HG03196 (cell line): ENCODE results near the gene NPEPL1.
"Not testable (repeated sequence)": the region's sequence is repeated elsewhere in the genome, so short reads cannot be mapped to it uniquely, and the experiment has no call there.

ENCODE experiments used
- ATAC-seq: cut with Tn5 transposase; IDR thresholded peaks from one replicate; pipeline ENCODE4 v1.9.1; 2021; ENCODE audit not compliant: unreplicated experiment

NPEPL1 gene

GRCh38 chr20:58712806-58713731 lies 20.5 kb downstream of the NPEPL1 start:
- ATAC-seq, result no peak

DNA sequence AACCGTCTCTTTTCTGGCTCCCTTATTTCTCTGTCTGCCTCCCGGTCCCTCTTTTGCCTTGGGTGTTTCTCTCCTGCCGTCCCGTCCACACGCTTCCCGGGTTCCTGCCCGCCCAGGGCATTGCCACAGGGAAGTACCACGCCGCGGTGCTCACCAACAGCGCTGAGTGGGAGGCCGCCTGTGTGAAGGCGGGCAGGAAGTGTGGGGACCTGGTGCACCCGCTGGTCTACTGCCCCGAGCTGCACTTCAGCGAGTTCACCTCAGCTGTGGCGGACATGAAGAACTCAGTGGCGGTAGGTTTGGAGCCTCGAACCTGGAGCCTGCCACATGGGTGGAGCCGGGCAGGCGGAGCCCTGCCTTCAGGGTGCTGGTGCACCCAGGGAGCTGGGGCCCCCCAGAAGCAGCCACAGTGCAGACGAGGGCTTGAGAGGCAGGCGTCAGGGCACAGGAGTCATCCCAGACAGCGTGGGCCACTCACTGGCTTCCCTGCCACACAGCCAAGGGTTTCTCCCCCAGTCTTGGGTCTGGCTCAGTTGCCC lies 21.3 kb downstream of the NPEPL1 start:
- no peak for ATAC-seq

DNA sequence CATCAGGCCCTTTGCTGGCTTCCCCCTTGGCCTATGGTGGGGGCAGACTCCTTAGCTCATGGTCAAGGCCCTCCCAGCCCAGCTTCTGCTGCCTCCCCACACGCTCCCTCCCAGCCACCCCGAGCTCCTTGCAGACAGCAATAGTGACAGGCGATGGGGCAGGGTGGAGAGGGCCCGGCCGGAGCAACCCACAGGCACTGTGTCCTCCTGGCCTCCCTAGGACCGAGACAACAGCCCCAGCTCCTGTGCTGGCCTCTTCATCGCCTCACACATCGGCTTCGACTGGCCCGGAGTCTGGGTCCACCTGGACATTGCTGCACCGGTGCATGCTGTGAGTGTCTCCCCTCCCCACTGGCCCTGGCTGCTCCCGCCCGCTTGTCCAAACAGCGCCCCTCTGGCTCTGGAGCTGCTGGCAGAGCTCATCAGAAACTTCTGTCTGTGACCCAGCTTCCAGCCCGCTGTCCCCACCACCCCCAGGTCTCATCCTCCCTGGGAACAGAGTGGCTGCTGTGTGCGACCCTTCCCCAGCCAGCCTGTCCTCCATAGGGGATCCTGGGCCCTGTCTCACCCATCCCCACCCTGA lies 21.8 kb downstream of the NPEPL1 start:
- ATAC-seq, result no peak

DNA sequence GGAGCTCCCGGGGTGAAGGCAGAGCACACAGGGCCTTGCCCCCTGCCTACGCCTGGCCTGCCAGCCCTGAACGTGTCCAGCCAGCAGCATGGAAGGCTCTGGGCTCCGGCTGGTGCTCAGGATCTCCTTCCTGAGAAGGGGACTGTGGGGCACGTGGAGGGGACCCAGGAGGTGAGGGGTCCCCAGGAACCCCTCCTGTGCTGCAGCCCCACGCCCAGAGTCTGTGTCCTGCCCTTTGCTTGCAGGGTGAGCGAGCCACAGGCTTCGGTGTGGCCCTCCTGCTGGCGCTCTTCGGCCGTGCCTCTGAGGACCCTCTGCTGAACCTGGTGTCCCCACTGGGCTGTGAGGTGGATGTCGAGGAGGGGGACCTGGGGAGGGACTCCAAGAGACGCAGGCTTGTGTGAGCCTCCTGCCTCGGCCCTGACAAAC lies 22.3 kb downstream of the NPEPL1 start:
- no peak for ATAC-seq

GRCh38 chr20:58715391-58715800 lies 22.8 kb downstream of the NPEPL1 start:
- no peak for ATAC-seq

DNA sequence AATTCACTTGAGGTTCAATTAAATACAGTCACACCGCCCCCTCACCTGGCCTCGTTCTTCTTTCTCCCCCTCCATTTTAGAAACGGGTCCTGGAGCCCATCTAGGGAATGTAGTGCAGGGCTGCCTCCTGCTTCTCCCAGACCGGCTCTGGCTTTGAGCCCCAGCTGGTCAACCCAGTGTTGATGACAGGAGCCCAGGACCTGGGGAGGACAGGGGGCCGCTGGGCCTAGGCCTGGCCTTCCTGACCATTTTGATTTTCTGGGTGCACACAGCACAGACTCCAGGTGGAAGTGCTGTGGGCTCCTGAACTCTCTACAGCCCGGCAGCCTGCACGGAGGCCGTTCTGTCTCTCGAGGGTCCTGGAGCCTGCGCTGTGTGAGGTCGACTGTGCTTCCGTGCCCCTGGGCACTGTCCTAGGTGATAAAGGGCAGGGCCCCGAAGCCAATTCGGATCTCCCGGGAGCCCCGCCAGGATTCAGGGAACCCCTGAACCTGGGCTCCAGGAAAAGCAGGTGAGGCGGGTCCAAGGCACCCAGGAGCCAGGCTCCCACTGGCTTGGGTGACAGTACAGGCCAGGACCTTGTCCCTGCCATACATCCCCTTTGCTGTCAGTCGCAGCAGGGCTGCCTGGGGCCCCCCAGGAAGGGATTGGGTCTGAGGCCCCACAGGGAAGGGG lies 23.3 kb downstream of the NPEPL1 start:
- no peak for ATAC-seq

- no peak for ATAC-seq
Measured at GRCh38 chr20:58716476-58717277, 24.1 kb downstream of the NPEPL1 start.

GRCh38 chr20:58717278-58718091 lies 24.9 kb downstream of the NPEPL1 start:
- ATAC-seq, result no peak

DNA sequence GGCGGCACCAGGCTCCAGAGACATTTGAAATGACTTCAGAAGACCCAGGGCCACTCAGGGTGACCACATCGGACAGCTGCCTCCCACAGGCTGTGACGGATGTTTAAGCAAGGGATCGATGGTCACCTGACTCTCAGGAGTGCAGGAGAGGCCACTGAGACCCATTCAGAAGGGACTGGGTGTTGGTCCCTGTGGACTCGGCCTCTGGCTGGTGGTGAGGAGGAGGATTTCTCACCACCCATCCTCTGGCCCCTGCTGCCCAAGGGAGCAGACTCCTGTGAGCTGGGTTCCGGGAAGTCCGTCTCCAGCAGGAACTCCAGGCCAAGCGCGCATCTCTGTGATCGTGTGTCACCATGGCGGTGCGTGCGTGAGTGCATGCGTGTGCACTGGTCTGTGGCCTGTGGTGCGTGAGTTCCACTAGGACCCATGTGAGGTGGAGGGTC lies 25.5 kb downstream of the NPEPL1 start:
- ATAC-seq, result no peak

DNA sequence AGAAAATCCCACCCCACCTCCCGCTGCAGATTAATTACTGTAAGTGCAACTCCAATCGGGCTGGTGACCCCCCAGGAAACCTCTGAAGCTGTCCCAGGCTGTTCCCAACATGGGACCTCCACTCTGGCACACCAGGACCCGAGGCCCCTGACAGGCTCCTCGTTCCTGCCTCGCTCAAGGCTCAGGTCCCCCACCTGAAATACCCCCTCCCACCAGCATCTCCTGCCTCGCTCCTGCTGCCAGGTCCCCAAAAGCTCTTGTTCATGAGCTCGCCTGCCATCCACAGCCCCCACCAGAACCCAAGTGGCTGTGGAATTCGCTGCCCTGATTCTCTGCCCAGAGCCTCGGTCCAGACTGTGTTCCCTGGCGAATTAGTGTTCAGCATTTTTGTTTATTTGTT lies 26.1 kb downstream of the NPEPL1 start:
- ATAC-seq, result no peak

- no peak for ATAC-seq
Measured at GRCh38 chr20:58719258-58719657, 26.7 kb downstream of the NPEPL1 start.

- ATAC-seq, result no peak
Measured at GRCh38 chr20:58719971-58720371, 27.4 kb downstream of the NPEPL1 start.

DNA sequence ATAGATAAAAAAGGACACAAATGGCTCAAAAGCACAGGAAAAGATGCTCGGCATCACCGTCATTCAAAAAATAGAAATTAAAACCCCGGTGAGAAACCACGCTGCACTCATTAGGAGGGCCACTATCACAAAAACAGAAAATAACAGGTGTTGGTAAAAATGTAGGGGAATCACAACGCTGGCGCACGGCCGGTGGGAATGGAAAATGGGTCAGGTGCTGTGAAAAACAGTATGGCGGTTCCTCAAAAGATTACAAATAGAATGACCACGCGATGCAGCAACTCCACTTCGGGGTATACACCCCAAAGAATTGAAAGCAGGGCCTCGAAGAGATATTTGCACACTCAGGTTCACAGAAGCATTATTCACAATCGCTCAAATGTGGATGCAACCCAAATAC lies 28.3 kb downstream of the NPEPL1 start:
- no peak for ATAC-seq

DNA sequence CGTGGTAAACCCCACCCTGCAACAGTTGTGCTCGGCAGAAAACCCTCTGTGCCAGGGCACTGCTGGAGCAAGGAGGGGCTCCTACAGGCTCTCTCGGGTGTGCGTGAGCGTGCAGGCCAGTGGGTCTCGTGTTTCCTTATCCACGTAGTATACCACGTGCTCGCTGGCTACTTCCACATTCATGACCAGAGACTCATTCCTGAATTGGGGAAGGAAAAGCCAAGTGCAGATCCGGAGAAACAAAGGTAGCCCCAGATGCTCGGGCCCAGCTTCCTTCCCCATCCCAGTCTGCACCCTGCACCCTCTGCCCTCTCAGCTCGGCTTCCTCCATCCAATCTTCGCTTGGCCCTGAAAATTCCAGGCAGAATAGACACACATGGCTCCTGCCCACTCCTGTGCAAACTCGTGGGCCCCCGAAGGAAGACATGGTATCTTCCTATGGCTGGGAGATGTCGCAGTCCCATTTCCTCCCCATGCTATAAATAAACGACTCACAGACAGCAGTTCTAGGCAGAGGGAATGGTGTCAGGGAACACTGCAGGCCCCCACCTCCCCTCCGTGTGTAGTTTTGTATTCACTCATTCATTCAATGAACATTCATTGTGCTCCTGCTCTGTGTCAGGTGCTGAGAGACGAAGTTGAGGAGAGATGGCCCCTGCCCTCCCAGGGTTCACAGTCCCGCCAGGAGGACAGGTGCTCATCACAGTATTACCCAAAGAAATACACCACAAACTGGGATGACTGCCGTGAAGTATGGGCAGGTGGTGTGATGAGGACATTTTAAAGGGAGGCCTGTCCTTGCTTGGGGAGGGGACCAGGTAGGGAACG lies 29.6 kb downstream of the NPEPL1 start:
- ATAC-seq, result no peak

- no peak for ATAC-seq
Measured at GRCh38 chr20:58722877-58723627, 30.5 kb downstream of the NPEPL1 start.

GRCh38 chr20:58723628-58723984 lies 31.0 kb downstream of the NPEPL1 start:
- ATAC-seq, result no peak

DNA sequence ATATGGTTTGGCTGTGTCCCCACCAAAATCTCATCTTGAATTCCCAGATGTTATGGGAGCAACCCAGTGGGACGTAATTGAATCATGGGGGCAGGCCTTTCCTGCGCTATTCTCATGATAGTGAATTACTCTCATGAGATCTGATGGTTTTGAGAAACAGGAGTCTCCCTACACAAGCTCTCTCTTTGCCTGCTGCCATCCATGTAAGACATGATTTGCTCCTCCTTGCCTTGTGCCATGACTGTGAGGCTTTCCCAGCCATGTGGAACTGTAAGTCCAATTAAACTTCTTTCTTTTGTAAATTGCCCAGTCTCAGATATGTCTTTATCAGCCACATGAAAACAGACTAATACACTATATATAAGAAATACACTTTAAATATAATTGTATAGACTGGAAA lies 33.6 kb downstream of the NPEPL1 start:
- not testable (repeated sequence) for ATAC-seq

- no peak for ATAC-seq
Measured at GRCh38 chr20:58731192-58731591, 38.6 kb downstream of the NPEPL1 start.
